OCI-M1 (cell line): ENCODE measurements around the gene LRRC7.
A peak's percentile ranks its signal among the peaks of the same experiment; 100 is the strongest.

Source experiments
- DNase-seq: peaks from one replicate; lab custom pipeline; 2025; lab: John Stamatoyannopoulos, UW

The LRRC7 gene

DNA sequence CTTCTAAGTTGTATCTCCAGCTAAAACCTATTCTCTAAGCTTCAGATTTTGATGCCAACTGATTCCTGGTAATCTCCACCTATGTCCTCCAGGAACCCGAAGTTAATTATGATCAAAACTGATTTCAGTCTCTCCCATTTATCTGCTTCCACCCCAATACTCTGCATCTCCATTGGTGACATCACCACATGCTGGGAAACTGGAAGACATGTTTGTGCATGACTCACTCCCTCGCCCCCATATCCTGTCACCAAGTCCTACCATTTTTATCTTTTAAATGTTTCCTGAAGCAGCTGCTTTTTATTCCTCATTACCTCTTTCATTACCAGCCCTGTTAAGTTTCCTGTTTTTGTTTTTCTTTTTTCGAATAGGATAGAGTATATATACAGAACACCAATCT is 409.2 kb downstream of the LRRC7 start:
- no peak for DNase-seq

DNA sequence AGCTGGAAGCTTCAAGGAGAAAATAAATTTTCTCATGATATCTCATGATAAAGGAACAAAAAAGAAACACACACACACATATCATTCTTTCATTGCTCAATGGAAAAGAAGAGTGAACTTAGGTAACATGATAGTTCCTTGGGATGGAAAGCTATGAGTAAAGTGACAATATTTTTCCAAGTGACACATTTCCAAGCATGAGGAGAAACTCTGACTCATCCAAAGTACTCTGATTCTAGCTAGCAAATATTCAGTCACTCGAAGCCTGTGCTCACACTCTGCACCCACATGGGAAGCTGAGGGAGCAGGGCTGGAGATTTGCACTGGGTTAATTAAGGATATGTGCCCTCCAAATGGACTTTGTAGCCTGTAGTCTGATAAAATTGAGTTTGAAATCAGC is 415.3 kb downstream of the LRRC7 start:
- DNase-seq: no peak

DNA sequence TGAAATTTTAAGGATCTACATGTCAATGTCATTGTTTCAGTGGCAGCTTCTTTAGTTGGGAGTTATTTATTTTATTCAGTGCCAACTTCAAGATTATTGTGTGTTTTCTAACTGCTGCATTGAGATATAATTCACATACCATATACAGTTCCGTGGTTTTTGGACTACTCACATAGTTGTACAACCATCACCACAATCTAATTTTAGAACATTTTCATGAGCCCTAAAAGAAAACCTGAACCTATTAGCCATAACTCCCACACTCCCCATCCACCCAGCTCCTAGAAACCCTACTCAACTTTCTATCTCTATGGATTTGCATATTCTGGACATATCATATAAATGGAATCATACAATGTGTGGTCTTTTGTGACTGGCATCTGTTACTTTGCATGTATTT is 417.7 kb downstream of the LRRC7 start:
- no peak for DNase-seq

DNA sequence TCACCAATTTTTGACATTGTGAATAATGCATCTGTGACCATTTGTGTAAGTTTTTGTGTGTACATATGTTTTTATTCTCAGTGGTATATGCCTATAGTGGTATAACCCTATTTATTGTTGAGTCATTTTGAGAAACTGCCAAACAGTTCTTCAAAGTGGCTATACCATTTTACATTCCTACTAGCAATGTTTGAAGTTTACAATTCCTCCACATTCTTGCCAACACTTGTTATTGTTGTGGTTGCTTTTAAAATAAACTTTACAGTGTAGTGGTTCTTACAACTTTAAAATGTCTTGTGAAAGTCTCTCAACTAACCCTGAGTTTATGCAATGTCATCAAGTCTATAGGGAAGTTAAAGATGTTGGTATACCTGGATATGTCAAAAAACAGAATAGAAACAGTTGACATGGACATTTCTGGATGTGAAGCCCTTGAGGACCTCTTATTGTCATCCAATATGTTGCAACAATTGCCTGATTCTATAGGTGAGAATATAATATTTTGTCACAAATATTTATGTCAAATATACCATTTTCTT is 418.2 kb downstream of the LRRC7 start:
- no peak for DNase-seq

DNA sequence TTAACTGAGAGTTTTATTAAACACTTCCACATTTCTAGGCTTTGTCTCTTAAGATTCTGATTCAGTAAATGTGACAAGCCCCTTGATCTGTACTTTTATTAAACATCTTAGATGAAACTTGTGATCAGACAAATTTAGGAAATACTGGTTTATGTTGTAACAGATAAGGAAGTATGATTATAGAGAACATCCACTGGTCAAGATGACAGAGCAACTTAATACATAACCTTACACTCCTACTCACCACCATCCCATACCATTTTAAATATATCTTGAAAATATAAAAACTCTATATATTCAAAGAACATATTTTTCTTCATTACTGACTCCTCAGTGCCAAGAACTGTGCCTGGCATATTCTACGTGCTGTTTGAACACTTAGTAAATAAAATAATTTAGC is 420.2 kb downstream of the LRRC7 start:
- no peak for DNase-seq

DNA sequence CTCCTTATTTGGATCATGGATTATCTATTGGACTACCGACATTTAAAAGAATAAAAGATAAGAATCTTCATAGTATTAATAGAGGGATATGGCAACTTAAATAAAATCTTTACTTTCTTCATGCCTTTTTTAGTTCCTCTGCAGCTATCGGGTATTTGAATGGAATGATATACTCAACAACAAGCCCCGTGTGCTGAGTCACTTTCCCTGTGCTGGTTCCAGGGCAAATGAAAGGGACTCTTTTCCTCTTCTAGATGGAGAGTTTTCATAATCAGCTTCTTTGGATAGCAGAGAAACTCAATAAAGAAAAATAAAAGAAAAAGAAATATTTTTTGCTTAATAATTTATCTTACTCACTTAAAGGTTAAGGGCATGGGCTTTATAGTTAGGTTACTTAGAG is 423.9 kb downstream of the LRRC7 start:
- DNase-seq: no peak

DNA sequence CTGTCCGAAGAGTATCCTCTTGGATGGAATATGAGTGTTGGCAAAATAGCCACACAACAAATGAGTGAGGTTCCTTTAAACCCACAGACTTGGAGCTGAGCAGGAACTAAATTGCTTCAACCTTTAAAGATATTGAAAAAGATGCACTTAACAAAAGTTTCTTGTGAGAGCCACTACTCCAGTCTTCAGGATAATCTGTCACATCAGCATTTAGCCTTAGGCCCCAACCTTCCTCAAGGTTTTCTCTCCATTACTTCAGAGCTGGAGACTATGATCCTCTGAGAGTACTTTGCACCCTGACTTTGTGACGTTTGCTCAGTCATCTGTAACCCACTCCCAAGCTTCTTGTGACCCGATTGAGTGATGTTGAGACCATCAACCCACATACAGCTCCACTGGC is 424.9 kb downstream of the LRRC7 start:
- DNase-seq: no peak

DNA sequence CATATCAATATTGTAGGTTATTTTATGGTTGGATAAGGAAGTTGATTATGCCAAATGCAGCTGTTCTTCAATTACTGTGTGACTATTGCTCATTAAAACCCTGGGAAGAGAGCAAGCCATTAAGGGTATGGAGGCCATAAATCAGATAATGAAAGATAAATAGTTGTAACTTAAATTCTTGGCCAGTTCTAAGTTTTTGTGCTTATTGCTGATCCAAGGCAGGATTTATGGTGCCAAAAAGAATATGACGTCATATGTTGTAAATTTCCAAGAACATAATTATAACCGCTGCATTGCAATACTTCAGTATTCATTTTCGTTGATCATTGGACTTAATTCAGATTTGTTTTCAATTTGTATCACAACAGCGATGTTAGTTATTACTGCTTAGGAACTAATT is 426.1 kb downstream of the LRRC7 start:
- DNase-seq: no peak

DNA sequence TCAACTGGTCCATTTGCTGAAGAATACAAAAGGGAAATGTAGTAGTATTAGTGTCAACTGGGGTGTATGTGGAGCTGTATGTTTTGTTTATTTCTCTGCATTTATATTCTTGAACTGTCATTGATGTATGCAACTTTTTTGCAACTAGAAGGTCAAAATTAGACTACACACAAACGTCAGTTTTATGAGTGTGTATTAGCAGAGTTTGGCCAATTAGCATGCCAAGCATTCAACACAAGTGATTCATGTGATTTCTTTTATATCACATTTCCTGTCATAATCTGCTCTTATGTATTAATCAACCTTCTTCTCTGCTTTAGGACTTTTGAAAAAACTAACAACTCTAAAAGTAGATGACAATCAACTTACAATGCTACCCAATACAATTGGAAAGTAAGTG is 426.5 kb downstream of the LRRC7 start:
- no peak for DNase-seq

DNA sequence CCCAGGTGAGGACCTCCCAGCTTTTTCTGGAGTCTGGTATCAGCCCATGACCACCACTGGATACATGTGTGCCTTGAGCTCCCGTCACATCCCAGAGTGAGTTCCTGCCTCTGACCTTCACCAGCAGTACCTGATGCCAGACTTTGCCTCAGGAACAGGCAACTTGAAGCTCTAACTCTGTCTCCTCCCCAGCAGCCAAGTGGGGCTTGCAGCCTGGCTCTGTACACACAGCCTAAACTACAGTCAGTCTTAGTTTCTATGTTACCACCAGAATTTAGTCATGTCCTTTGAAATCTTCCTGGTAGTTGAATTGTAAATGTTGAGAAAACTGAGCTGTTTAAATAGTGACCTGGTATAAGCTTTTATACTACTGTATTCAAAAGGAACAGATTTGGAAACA is 431.1 kb downstream of the LRRC7 start:
- DNase-seq: no peak

DNA sequence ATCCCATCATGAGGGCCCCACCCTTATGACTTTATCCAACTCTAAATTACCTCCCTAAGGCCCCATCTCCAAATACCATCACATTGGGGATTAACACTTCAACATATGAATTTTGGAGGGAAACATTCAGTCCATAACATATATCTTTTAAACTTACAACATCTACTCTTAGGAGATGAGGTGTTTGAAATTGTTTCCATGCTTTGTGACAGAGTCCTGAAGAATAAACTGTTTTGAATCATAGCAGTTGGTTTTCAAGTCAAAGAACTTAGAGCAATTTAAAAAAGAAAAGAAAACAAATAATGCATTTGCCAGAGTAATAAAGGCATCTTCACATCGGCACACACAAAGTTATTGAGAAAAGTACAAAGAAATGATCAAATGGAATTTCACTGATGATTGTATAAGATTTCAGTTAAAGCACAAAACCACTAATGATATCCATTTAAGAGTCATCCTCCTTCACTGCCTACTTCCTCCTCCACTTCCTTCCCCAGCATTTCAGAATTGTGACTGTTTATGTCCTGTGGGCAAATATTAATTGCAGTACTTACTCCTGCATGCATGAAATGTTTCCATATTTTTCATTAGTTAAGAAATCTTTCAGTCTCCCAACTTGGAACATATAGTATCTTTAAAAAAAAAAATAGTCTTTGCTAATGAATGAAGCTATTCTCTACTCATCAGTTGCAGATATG is 435.6 kb downstream of the LRRC7 start:
- peak; percentile 21 for DNase-seq

DNA sequence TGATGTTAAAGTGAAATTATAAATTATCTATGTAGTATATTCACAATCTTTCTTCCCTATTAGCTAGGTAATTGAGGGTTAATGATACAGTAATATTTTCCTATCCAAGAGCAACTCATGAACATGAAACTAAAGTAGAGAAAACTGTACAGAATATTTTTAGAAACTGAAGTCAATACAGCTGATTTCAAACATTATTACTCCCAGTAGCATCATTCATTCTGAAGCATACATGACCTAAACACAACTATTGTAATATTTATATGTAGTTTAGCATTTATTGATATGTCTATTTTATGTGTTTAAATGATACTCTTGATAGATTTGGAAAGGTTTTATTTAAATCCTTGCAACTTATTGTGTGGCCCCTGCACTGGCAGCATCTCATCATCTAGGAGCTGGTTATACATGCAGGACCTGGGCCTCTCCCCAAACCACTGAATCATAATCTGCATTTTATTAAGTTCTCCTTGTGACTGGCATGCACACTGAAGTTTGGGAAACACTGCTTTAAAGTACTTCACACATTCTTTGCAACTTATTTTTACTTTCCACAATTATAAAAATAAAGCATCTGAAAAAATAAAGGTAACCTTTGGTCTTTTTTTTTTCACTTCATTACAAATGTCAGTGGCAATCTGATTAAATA is 437.8 kb downstream of the LRRC7 start:
- no peak for DNase-seq

DNA sequence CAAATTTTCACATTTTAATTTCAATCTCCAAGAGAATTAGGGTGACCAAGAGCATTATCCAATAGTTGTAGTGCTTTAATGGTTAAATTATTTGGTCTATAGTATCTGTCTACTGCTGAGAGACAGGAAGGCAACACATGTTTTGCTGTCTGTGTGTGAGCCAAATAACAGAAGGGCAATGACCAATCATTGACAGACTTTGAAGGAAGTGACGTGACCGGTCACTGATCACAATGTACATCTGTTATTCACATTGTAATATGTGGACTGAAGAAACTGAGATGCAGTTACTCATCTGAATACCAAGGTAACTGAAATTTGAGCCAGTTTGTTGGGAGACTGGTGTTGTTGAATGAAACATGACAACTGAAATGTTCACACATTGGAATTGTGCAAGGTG is 440.9 kb downstream of the LRRC7 start:
- DNase-seq: no peak

DNA sequence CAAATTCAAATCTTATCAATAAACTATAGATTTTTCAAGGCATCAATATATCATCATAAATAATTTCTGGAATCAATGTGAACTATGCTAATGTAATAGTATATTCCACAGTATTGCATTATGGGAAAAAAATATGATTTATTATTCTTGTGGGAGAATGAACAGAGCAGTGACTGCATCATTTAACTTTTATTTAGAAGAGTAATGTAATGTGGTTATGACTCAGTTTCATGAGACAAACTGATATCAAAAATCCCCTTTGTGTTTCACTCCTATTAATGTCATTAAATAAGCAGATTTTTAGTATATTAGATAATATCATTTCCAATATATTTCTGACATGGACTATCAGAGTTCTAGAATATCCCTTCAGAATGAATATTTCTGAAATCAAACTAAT is 450.0 kb downstream of the LRRC7 start:
- no peak for DNase-seq

DNA sequence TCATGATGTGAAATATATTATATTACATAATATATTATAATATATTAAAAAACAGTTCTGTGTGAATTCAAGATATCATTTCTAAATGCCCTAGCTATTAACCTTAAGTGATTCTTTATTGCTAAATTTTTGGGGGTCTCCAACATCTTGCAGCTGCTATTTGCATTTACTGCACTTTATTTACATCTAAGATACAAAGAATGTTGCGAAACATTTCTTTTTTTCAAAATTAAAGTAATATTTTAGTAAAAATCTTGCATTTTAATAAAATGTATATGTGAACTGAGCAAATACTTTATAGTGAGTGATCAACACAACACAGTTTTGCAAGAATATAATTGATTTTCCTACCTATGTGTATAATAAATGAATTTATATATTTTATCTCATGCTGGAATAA is 456.6 kb downstream of the LRRC7 start:
- DNase-seq: no peak

DNA sequence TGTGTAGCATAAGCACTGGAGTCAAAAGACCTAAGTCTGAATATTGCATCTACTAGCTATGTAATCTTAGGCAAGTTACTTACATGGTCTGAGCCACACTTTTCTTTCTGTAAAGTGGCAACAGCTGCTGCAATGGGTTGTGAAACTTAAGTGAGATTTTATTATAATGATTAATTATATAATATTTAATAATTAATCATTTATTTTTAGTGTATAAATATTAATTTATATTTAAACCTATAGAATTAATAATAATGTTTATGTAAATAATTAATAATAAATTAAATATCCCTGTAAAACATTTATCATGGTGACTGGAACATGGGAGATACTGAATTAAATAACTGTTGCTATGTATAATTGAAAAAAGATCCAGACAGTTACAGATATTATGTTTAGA is 457.3 kb downstream of the LRRC7 start:
- no peak for DNase-seq

DNA sequence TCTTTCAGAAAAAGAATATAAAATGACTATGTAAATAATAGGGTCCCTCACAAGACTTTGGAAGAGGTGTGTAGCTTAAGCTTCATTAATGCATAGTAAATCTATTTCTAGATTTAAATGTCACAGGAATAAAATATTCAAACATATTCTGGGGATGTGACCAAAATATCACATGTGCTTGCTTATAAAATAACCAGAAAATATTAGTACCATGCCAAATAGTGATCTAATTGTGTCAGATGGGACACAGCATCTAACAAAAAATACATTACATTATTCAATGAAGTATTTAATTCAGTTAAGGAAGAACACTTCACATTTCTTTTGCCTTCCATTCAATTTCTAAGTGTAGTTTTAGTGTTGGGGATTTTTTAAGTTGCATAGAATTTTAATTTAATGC is 458.1 kb downstream of the LRRC7 start:
- no peak for DNase-seq

DNA sequence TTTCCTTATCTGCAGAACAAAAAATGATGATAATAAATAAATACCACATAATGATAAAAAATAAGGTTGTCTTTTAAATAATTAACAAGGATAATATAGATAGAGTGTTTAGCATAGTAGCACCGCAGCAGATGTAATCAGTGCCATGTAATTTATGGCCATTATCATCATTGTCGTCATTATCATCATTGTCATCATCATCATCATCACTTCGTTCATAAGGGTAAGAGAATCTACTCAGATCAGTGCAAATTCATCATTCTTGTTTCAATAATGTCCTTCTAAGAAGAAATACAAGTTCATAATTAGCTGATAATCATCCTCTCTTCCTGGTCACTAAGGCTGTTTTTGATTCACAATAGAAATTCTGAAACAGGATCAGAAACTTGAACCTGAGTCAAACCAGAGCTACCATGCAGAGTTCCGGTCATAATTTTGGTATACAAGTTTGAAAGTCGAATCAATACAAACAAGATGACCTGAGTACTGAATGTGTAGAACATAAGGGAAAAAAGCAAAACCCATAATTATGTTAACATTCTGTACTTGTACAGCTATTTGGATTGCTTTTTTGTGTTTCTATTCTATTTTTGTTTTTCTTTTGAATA is 465.6 kb downstream of the LRRC7 start:
- DNase-seq: no peak

DNA sequence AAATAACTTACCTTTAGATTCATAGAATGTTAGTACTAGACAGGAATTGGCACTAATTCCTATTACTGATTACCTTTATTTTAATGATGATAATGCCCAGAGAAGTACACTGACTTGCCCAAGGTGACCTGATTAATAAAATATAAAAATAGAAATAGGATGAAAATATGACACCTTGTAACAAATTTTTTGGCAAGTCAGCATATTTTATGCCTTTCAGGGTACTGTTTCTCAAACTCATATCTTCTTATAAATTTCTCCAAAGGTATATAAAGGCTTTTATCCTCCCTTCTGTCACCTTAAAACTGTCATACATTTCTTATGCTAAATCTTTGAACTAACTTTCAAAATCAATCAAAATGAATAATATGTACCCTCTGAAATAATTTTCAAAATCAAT is 466.2 kb downstream of the LRRC7 start:
- DNase-seq: no peak

DNA sequence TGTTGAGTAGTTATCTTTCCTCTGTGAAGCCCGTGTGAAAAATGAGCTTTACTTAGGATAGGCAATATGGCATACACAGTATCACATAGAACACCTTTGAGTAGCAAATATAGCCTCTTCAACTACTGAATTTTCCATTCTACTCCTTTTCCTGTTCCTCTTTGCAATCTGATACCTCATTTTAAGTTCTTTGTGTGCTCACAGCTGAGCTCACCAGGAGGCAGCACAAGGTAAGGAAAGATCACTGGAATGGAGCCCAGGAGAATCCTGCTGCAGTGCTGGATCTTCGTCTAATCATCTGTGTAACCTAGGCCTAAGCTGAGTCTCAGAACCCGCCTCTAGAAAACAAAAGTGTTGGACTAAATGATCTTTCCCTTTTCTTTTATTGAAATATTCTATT is 466.7 kb downstream of the LRRC7 start:
- DNase-seq: peak; percentile 78

DNA sequence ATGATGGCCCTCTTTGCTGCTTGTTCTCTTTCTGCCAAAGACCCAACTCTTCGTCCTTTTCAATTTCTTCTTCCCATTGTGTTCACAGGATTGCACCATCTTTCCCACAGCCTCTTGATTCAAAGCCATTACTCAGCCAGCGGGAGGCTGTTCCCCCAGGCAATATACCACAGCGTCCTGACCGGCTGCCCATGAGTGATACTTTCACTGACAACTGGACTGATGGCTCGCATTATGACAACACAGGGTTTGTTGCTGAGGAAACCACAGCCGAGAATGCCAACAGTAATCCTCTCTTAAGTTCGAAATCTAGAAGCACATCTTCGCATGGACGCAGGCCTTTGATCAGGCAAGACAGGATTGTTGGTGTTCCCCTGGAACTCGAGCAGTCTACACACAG is 470.3 kb downstream of the LRRC7 start:
- DNase-seq: no peak

DNA sequence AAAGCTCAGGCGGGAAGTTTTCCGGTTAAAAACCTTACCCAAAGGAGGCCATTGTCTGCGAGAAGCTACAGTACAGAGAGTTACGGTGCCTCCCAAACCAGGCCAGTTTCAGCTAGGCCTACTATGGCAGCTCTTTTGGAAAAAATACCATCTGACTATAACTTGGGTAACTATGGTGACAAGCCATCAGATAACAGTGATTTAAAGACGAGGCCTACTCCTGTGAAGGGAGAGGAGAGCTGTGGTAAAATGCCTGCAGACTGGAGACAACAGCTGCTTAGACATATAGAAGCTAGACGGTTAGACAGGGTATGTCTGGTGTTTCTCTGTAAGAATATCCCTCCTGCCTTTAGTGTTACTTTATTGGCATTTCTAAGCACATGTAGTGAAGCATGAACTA is 471.8 kb downstream of the LRRC7 start:
- DNase-seq: peak; percentile 66

DNA sequence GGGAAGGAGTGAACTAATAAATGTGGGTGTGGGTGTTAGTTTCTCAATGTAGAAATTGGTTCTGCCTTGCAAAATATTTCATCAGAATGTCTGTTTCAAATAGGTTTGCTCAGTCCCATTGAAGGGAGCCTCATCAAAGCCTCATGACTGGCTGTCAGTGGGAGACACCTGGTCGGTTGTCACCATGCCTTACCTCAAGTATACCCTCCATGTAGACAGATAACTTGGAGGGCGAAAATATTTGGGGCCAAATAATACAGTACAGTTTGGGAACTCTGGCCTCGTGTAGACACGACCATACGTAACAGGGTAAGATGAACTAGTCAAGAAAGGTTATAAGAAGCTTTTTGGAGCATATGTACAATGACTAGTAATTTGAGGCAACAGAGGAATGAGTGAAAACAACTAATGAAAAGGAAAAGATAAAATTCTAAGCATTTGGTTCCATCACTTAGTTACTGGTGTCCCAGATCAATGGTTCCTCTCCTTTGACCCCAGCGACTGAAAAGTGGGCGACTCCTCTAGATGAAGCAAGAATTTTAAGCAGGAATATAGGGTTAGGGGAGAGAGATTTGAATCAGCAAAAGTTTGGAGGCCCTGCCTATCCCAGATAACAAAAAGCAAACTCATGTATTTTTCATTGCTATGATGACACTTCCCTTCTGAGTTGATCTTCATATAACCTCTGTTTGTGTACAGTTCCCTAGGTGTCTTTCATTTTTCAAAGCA is 473.8 kb downstream of the LRRC7 start:
- DNase-seq: peak; percentile 85
